ENCODE data around the gene YWHAQ.
A peak's percentile ranks its signal among the peaks of the same experiment; 100 is the strongest.

- TF ChIP-seq, protein P1, sequence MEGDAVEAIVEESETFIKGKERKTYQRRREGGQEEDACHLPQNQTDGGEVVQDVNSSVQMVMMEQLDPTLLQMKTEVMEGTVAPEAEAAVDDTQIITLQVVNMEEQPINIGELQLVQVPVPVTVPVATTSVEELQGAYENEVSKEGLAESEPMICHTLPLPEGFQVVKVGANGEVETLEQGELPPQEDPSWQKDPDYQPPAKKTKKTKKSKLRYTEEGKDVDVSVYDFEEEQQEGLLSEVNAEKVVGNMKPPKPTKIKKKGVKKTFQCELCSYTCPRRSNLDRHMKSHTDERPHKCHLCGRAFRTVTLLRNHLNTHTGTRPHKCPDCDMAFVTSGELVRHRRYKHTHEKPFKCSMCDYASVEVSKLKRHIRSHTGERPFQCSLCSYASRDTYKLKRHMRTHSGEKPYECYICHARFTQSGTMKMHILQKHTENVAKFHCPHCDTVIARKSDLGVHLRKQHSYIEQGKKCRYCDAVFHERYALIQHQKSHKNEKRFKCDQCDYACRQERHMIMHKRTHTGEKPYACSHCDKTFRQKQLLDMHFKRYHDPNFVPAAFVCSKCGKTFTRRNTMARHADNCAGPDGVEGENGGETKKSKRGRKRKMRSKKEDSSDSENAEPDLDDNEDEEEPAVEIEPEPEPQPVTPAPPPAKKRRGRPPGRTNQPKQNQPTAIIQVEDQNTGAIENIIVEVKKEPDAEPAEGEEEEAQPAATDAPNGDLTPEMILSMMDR (IDR thresholded peaks at IDR 0.05) = peak; percentile 10; the same call in 1 of the 2 replicates
- TF ChIP-seq POLR2AphosphoS5 (IDR thresholded peaks at IDR 0.05; ENCODE audit: low read depth, low read length) (no peak), JUND (IDR thresholded peaks at IDR 0.05) (0 out of 2 replicates have a peak, but pooled peaks have one; percentile 6), TCF12 (IDR thresholded peaks at IDR 0.05) (no peak), MXI1 (IDR thresholded peaks at IDR 0.05; ENCODE audit: low read depth, low read length) (no peak), EP300 (IDR thresholded peaks at IDR 0.05; ENCODE audit: borderline replicate concordance in 1 of 2, low read depth in 1 of 2, low read length in 1 of 2) (no peak), TAF1 (IDR thresholded peaks at IDR 0.05; ENCODE audit: borderline replicate concordance, low read depth, low read length) (no peak), YY1 (IDR thresholded peaks at IDR 0.05; ENCODE audit: low read depth) (no peak), RCOR1 (IDR thresholded peaks at IDR 0.05; ENCODE audit: low read length) (no peak), EZH2phosphoT487 (IDR thresholded peaks at IDR 0.05; ENCODE audit: borderline replicate concordance, low read depth) (no peak), RAD21 (IDR thresholded peaks at IDR 0.05; ENCODE audit: low read length) (no peak)
- TF ChIP-seq, protein P2, sequence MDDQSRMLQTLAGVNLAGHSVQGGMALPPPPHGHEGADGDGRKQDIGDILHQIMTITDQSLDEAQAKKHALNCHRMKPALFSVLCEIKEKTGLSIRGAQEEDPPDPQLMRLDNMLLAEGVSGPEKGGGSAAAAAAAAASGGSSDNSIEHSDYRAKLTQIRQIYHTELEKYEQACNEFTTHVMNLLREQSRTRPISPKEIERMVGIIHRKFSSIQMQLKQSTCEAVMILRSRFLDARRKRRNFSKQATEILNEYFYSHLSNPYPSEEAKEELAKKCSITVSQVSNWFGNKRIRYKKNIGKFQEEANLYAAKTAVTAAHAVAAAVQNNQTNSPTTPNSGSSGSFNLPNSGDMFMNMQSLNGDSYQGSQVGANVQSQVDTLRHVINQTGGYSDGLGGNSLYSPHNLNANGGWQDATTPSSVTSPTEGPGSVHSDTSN (IDR thresholded peaks at IDR 0.05) = no peak
- TF ChIP-seq, protein P3, sequence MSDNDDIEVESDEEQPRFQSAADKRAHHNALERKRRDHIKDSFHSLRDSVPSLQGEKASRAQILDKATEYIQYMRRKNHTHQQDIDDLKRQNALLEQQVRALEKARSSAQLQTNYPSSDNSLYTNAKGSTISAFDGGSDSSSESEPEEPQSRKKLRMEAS (IDR thresholded peaks at IDR 0.05; ENCODE audit: low read depth) = no peak
These were observed 57.6 kb downstream of the YWHAQ start for GRCh38 chr2:9573013-9573720.

All from SK-N-SH (cell line).